HepG2 (cell line): Measurements from ENCODE around the gene RPS6KL1. TPM values are rescaled to one million over a fixed set of nuclear protein-coding genes. Genes with fewer than 3 reads are reported as not detected.

Experiments
- ATAC-seq: fragments of 200-7000 bp; cut with Tn5 transposase; 3 replicates; pipeline ENCODE4 v1.9.1; 2020; ENCODE audit warnings: mild to moderate bottlenecking, moderate library complexity
- BruUV-seq: library from RNA; stranded (reverse); fragments of 400-500 nt; replicated peaks from 2 replicates; lab custom pipeline; 2021; lab: Mats Ljungman, UMichigan
- CTCF ChIA-PET: fragments of 300-600 bp; formaldehyde crosslinking; extraction: SDS; loops from one replicate; lab custom pipeline; 2021; ENCODE audit warnings: low total read pairs, inconsistent platforms, low intra/inter-chr PET ratio; lab: Yijun Ruan, JAX
- POLR2A ChIA-PET: fragments of 350-600 bp; sonication (Branson Sonifier 250); formaldehyde crosslinking; loops from one replicate; lab custom pipeline; 2020; ENCODE audit warnings: antibody characterized with exemption, inconsistent platforms; lab: Yijun Ruan, JAX
- DNase-seq: peaks from one replicate; pipeline ENCODE4 v3.0.0-alpha.2; 2015; ENCODE audit warnings: low spot score
- FAIRE-seq: peaks from 3 replicates; lab custom pipeline; 2011; peaks lifted over from hg19 to GRCh38; lab: Jason Lieb, UNC
- H2AFZ ChIP-seq: one replicate; pipeline ENCODE4 v1.6.1; 2011; ENCODE audit warnings: low read length, inconsistent platforms
- H3K27ac ChIP-seq: fragments of 300-600 bp; 3 replicates; pipeline ENCODE4 v1.8.0; 2011; ENCODE audit warnings: mixed run types, mild to moderate bottlenecking, mixed read lengths, low read length, inconsistent platforms; ENCODE audit not compliant: insufficient read depth; ENCODE audit errors: extremely low read length
- H3K27me3 ChIP-seq, 2 experiments: fragments of 200-600 bp in 1 of 2; 2 replicates in 1 of 2; 3 replicates in 1 of 2; pipeline versions ENCODE4 v1.6.0 to v1.8.0; 2011; ENCODE audit warnings: low read length in 2 of 2, mild to moderate bottlenecking in 2 of 2, moderate library complexity in 2 of 2, inconsistent platforms in 1 of 2; ENCODE audit not compliant: insufficient read depth in 2 of 2, control insufficient read depth in 1 of 2
- H3K36me3 ChIP-seq, 2 experiments: fragments of 200-600 bp in 1 of 2; replicated peaks in 1 of 2; 2 replicates in 1 of 2; 3 replicates in 1 of 2; pipeline versions ENCODE4 v1.5.1 to v1.8.0; 2011; ENCODE audit warnings: low read length in 2 of 2, inconsistent platforms in 1 of 2; ENCODE audit not compliant: insufficient read depth in 2 of 2, control insufficient read depth in 1 of 2
- H3K4me1 ChIP-seq: 2 replicates; pipeline ENCODE4 v1.5.1; 2012; ENCODE audit warnings: low read length, inconsistent platforms; ENCODE audit not compliant: insufficient read depth
- H3K4me2 ChIP-seq: 2 replicates; pipeline ENCODE4 v1.6.0; 2011; ENCODE audit warnings: low read depth, low read length, inconsistent platforms
- H3K4me3 ChIP-seq, 3 experiments: fragments of 200-600 bp in 1 of 3; sonication (generic), shearing (Covaris generic) in 1 of 3; replicated peaks in 1 of 3; 2 replicates each; pipeline ENCODE4 v1.5.1; 2011 to 2016; ENCODE audit warnings: low read length in 3 of 3, inconsistent platforms in 2 of 3, low read depth in 2 of 3, mild to moderate bottlenecking in 2 of 3, control low read depth in 1 of 3, mixed read lengths in 1 of 3; ENCODE audit not compliant: insufficient read depth in 1 of 3
- H3K79me2 ChIP-seq: one replicate; pipeline ENCODE4 v1.6.1; 2011; ENCODE audit warnings: low read length, inconsistent platforms; ENCODE audit not compliant: insufficient read depth
- H3K9ac ChIP-seq: 2 replicates; pipeline ENCODE4 v1.6.0; 2011; ENCODE audit warnings: mild to moderate bottlenecking, low read depth, low read length, inconsistent platforms; ENCODE audit not compliant: insufficient read depth
- H3K9me3 ChIP-seq: 2 replicates; pipeline ENCODE4 v1.5.1; 2012; ENCODE audit warnings: mild to moderate bottlenecking, low read length
- H4K20me1 ChIP-seq: 2 replicates; pipeline ENCODE4 v1.6.0; 2011; ENCODE audit warnings: inconsistent platforms, mild to moderate bottlenecking, low read length, moderate library complexity; ENCODE audit not compliant: insufficient read depth
- GMEB1 ChIP-seq: sonication (generic); formaldehyde crosslinking; IDR thresholded peaks from 2 replicates; pipeline ENCODE4 v1.5.1; 2020; ENCODE audit warnings: missing genetic modification reagents, mild to moderate bottlenecking, borderline replicate concordance
- KLF15 ChIP-seq: sonication (generic); formaldehyde crosslinking; IDR thresholded peaks from 2 replicates; pipeline ENCODE4 v1.8.1; 2023; ENCODE audit warnings: borderline replicate concordance, mild to moderate bottlenecking, inconsistent platforms, missing genetic modification reagents, mixed read lengths
- MYPOP ChIP-seq: sonication (generic); formaldehyde crosslinking; IDR thresholded peaks from 2 replicates; pipeline ENCODE4 v1.8.1; 2023; ENCODE audit warnings: mild to moderate bottlenecking, moderate library complexity, missing genetic modification reagents
- PHB2 ChIP-seq: fragments of 450-650 bp; IDR thresholded peaks from 2 replicates; pipeline ENCODE4 v1.6.1; 2018; ENCODE audit not compliant: partially characterized antibody
- PPARG ChIP-seq: conservative IDR thresholded peaks from 2 replicates; pipeline ENCODE4 v1.6.1; 2016; ENCODE audit warnings: missing biosample characterization, missing genetic modification reagents
- SIX1 ChIP-seq: sonication (generic); formaldehyde crosslinking; IDR thresholded peaks from 2 replicates; pipeline ENCODE4 v1.4.0; 2020; ENCODE audit warnings: missing genetic modification reagents, borderline replicate concordance
- ZNF446 ChIP-seq: sonication (generic); formaldehyde crosslinking; IDR thresholded peaks from 2 replicates; pipeline ENCODE4 v1.5.0; 2020; ENCODE audit warnings: mild to moderate bottlenecking, missing genetic modification reagents
- ZSCAN30 ChIP-seq: sonication (generic); formaldehyde crosslinking; IDR thresholded peaks from 2 replicates; pipeline ENCODE4 v1.5.0; 2020; ENCODE audit warnings: mild to moderate bottlenecking, missing genetic modification reagents
- WGBS: methylation state at CpG from one replicate; pipeline ENCODE4 v1.1.6; 2017; ENCODE audit warnings: low lambda C conversion rate; 5-methylcytosine and 5-hydroxymethylcytosine counted together
- in situ Hi-C: cut with HindIII; loops from 2 replicates; pipeline ENCODE4 v1.10.0; 2017; ENCODE audit warnings: low pct_unique_long_range_greater_than_20kb; ENCODE audit not compliant: extremely low pct_ligation_motif_present
- intact Hi-C: fragments of 100-400 bp; cut with micrococcal nuclease; formaldehyde crosslinking; loops from one replicate; pipeline ENCODE4 v1.10.0; 2022; ENCODE audit not compliant: unreplicated experiment
- polyA plus RNA-seq, 8 experiments: library from polyadenylated mRNA; depleted of rRNA in 3 of 8; stranded (reverse) in 7 of 8; unstranded in 1 of 8; fragments of >200 nt; fragmentation: Illumina TruSeq in 4 of 8; extraction: Trizol in 4 of 8; gene quantifications; 2 replicates each; pipeline versions ENCODE4 v1.2.1 to v1.2.3, GENCODE V29; 2011 to 2016; ENCODE audit warnings: low read depth in 4 of 8, missing spikeins in 1 of 8, mixed read lengths in 1 of 8; ENCODE audit not compliant: insufficient read depth in 1 of 8
- total RNA-seq, 5 experiments: library from RNA; depleted of rRNA; stranded (reverse); fragments of >200 nt; fragmentation: Illumina TruSeq; extraction: Trizol; gene quantifications; 2 replicates each; pipeline ENCODE4 v1.2.3, GENCODE V29; 2016; ENCODE audit warnings: low read depth in 1 of 5

RPS6KL1 gene
- total and polyA plus RNA-seq, 2 of the 13 experiments (the other 11 are each of a cell fraction or from before 2014, with no cell fraction given), result 6.5 to 11.5 TPM

GRCh38 chr14:74892745-74893144 lies 30.3 kb downstream of the RPS6KL1 start (continued):
- TF ChIP-seq PPARG (CRISPR knock-in tag) (no peak), SIX1 (no peak), ZSCAN30 (CRISPR knock-in tag) (no peak), KLF15 (CRISPR knock-in tag) (no peak)

GRCh38 chr14:74891870-74892269 lies 31.2 kb downstream of the RPS6KL1 start:
- ATAC-seq, result no peak
- no peak for FAIRE-seq
- WGBS, result 100% methylated on average over 6 of the region's 6 CpGs
- CTCF ChIA-PET, result no interaction called here
- Histone ChIP-seq H3K4me3 (no peak overlapping the region), H4K20me1 (0 out of 2 replicates have a peak, but pooled peaks cover 3% of the 10 kb centered on the region), H2AFZ (no peak overlapping the region), H3K36me3 (peaks cover 30 to 73% of the 10 kb centered on the region in 2 experiments), H3K79me2 (peaks cover 21% of the 10 kb centered on the region), H3K4me1 (peaks cover 47% of the 10 kb centered on the region), H3K9me3 (no peaks in the 10 kb centered on the region), H3K4me2 (no peak overlapping the region)
- no TSS peak for BruUV-seq
- TF ChIP-seq PHB2 (no peak), MYPOP (CRISPR knock-in tag) (no peak), ZNF446 (CRISPR knock-in tag) (no peak), GMEB1 (CRISPR knock-in tag) (no peak)
- TF ChIP-seq, all 625 proteins: peak for 0
- Histone ChIP-seq H3K9ac (no peak overlapping the region), H3K27ac (no peak overlapping the region), H3K27me3 (no peaks in the 10 kb centered on the region)
- in situ Hi-C loops (no loop called here), intact Hi-C loops (no loop called here)
- POLR2A ChIA-PET, result no interaction called here
- no peak for DNase-seq
